ENCODE results near the gene LACTBL1. TPM values are rescaled to one million over a fixed set of nuclear protein-coding genes. Genes with fewer than 3 reads are reported as not detected.
"Not testable (repeated sequence)": the region's sequence is repeated elsewhere in the genome, so short reads cannot be mapped to it uniquely, and the experiment has no call there.

Gene LACTBL1
- total and polyA plus RNA-seq, 4 donors: not detected

- WGBS, 2 donors: 89 to 94% methylated on average over 2 of the region's 2 CpGs
- no peaks in the 10 kb centered on the region for H3K4me1 ChIP-seq (ENCODE audit: control insufficient read depth in 1 of 2, insufficient read depth in 2 of 2, low read length in 2 of 2)
- DNase-seq (no peak), ATAC-seq (ENCODE audit: low FRiP score) (no peak)
- intact Hi-C loops (cut with DNase I): no loop called here
- H3K27ac ChIP-seq (ENCODE audit: low read depth in 1 of 2, low read length in 2 of 2): no peak overlapping the region
- no peaks in the 10 kb centered on the region for H3K9me3 ChIP-seq (ENCODE audit: control insufficient read depth, low read length)
- H3K4me3 ChIP-seq (ENCODE audit: low read length in 2 of 2): no peak overlapping the region
- H3K36me3 ChIP-seq (ENCODE audit: control insufficient read depth in 1 of 2, insufficient read depth in 2 of 2, low read length in 1 of 2): no peaks in the 10 kb centered on the region
- no peaks in the 10 kb centered on the region for H3K27me3 ChIP-seq (ENCODE audit: control insufficient read depth in 1 of 2, insufficient read depth in 2 of 2, low read length in 1 of 2)
Observed at GRCh38 chr1:23008901-23009300, 36.2 kb upstream of the LACTBL1 start.

- no peak for DNase-seq
- H3K27me3 ChIP-seq (ENCODE audit: control insufficient read depth in 1 of 2, insufficient read depth in 2 of 2, low read length in 1 of 2): no peaks in the 10 kb centered on the region
- no peaks in the 10 kb centered on the region for H3K4me1 ChIP-seq (ENCODE audit: control insufficient read depth in 1 of 2, insufficient read depth in 2 of 2, low read length in 2 of 2)
- no peaks in the 10 kb centered on the region for H3K9me3 ChIP-seq (ENCODE audit: control insufficient read depth, low read length)
- no peaks in the 10 kb centered on the region for H3K36me3 ChIP-seq (ENCODE audit: control insufficient read depth in 1 of 2, insufficient read depth in 2 of 2, low read length in 1 of 2)
- intact Hi-C loops (cut with DNase I): no loop called here
- WGBS, 2 donors: 86 to 95% methylated on average over 4 of the region's 4 CpGs
- ATAC-seq (ENCODE audit: low FRiP score): no peak
- H3K4me3 ChIP-seq (ENCODE audit: low read length in 2 of 2): no peak overlapping the region
- H3K27ac ChIP-seq (ENCODE audit: low read depth in 1 of 2, low read length in 2 of 2): no peak overlapping the region
Observed at GRCh38 chr1:23007106-23007505, 34.4 kb upstream of the LACTBL1 start.

GRCh38 chr1:23004769-23005168 lies 32.1 kb upstream of the LACTBL1 start:
- ATAC-seq (ENCODE audit: low FRiP score); intact Hi-C loops (cut with DNase I); H3K36me3 ChIP-seq (ENCODE audit: control insufficient read depth in 1 of 2, insufficient read depth in 2 of 2, low read length in 1 of 2); H3K4me1 ChIP-seq (ENCODE audit: control insufficient read depth in 1 of 2, insufficient read depth in 2 of 2, low read length in 2 of 2); H3K27ac ChIP-seq (ENCODE audit: low read depth in 1 of 2, low read length in 2 of 2); H3K27me3 ChIP-seq (ENCODE audit: control insufficient read depth in 1 of 2, insufficient read depth in 2 of 2, low read length in 1 of 2); H3K4me3 ChIP-seq (ENCODE audit: low read length in 2 of 2); DNase-seq; H3K9me3 ChIP-seq (ENCODE audit: control insufficient read depth, low read length): not testable (repeated sequence)
- WGBS, 2 donors: 92 to 95% methylated on average over 3 of the region's 3 CpGs

- H3K4me1 ChIP-seq (ENCODE audit: control insufficient read depth in 1 of 2, insufficient read depth in 2 of 2, low read length in 2 of 2): no peaks in the 10 kb centered on the region
- H3K36me3 ChIP-seq (ENCODE audit: control insufficient read depth in 1 of 2, insufficient read depth in 2 of 2, low read length in 1 of 2): no peaks in the 10 kb centered on the region
- intact Hi-C loops (cut with DNase I): no loop called here
- ATAC-seq (ENCODE audit: low FRiP score) (no peak), DNase-seq (no peak)
- H3K4me3 ChIP-seq (ENCODE audit: low read length in 2 of 2): no peak overlapping the region
- no peaks in the 10 kb centered on the region for H3K27me3 ChIP-seq (ENCODE audit: control insufficient read depth in 1 of 2, insufficient read depth in 2 of 2, low read length in 1 of 2)
- no peaks in the 10 kb centered on the region for H3K9me3 ChIP-seq (ENCODE audit: control insufficient read depth, low read length)
- 85 to 89% methylated on average over 3 of the region's 3 CpGs for WGBS, 2 donors
- no peak overlapping the region for H3K27ac ChIP-seq (ENCODE audit: low read depth in 1 of 2, low read length in 2 of 2)
Observed at GRCh38 chr1:23004112-23004511, 31.4 kb upstream of the LACTBL1 start.

- ATAC-seq (ENCODE audit: low FRiP score); H3K27me3 ChIP-seq (ENCODE audit: control insufficient read depth in 1 of 2, insufficient read depth in 2 of 2, low read length in 1 of 2); H3K4me3 ChIP-seq (ENCODE audit: low read length in 2 of 2); H3K9me3 ChIP-seq (ENCODE audit: control insufficient read depth, low read length); intact Hi-C loops (cut with DNase I); DNase-seq; H3K36me3 ChIP-seq (ENCODE audit: control insufficient read depth in 1 of 2, insufficient read depth in 2 of 2, low read length in 1 of 2); H3K27ac ChIP-seq (ENCODE audit: low read depth in 1 of 2, low read length in 2 of 2); H3K4me1 ChIP-seq (ENCODE audit: control insufficient read depth in 1 of 2, insufficient read depth in 2 of 2, low read length in 2 of 2): not testable (repeated sequence)
- WGBS, 2 donors: 88% methylated on average over 7 of the region's 7 CpGs
Observed at GRCh38 chr1:23002218-23002617, 29.6 kb upstream of the LACTBL1 start.

- WGBS, 2 donors: 94 to 97% methylated on average over 3 of the region's 3 CpGs
- DNase-seq; ATAC-seq (ENCODE audit: low FRiP score); H3K4me3 ChIP-seq (ENCODE audit: low read length in 2 of 2); H3K36me3 ChIP-seq (ENCODE audit: control insufficient read depth in 1 of 2, insufficient read depth in 2 of 2, low read length in 1 of 2); intact Hi-C loops (cut with DNase I); H3K27me3 ChIP-seq (ENCODE audit: control insufficient read depth in 1 of 2, insufficient read depth in 2 of 2, low read length in 1 of 2); H3K4me1 ChIP-seq (ENCODE audit: control insufficient read depth in 1 of 2, insufficient read depth in 2 of 2, low read length in 2 of 2); H3K27ac ChIP-seq (ENCODE audit: low read depth in 1 of 2, low read length in 2 of 2); H3K9me3 ChIP-seq (ENCODE audit: control insufficient read depth, low read length): not testable (repeated sequence)
Observed at GRCh38 chr1:23000133-23000532, 27.5 kb upstream of the LACTBL1 start.

- H3K4me1 ChIP-seq (ENCODE audit: control insufficient read depth in 1 of 2, insufficient read depth in 2 of 2, low read length in 2 of 2); H3K27me3 ChIP-seq (ENCODE audit: control insufficient read depth in 1 of 2, insufficient read depth in 2 of 2, low read length in 1 of 2); H3K27ac ChIP-seq (ENCODE audit: low read depth in 1 of 2, low read length in 2 of 2); DNase-seq; H3K9me3 ChIP-seq (ENCODE audit: control insufficient read depth, low read length); H3K36me3 ChIP-seq (ENCODE audit: control insufficient read depth in 1 of 2, insufficient read depth in 2 of 2, low read length in 1 of 2); intact Hi-C loops (cut with DNase I); H3K4me3 ChIP-seq (ENCODE audit: low read length in 2 of 2); ATAC-seq (ENCODE audit: low FRiP score): not testable (repeated sequence)
- WGBS, 2 donors: 94% methylated on average over 5 of the region's 5 CpGs
Observed at GRCh38 chr1:22997528-22997927, 24.9 kb upstream of the LACTBL1 start.

- Histone ChIP-seq H3K27ac (ENCODE audit: low read depth in 1 of 2, low read length in 2 of 2) (no peak overlapping the region), H3K9me3 (ENCODE audit: control insufficient read depth, low read length) (no peaks in the 10 kb centered on the region), H3K4me3 (ENCODE audit: low read length in 2 of 2) (no peak overlapping the region), H3K4me1 (ENCODE audit: control insufficient read depth in 1 of 2, insufficient read depth in 2 of 2, low read length in 2 of 2) (no peaks in the 10 kb centered on the region), H3K27me3 (ENCODE audit: control insufficient read depth in 1 of 2, insufficient read depth in 2 of 2, low read length in 1 of 2) (no peaks in the 10 kb centered on the region), H3K36me3 (ENCODE audit: control insufficient read depth in 1 of 2, insufficient read depth in 2 of 2, low read length in 1 of 2) (no peaks in the 10 kb centered on the region)
- DNase-seq (no peak), ATAC-seq (ENCODE audit: low FRiP score) (no peak)
- intact Hi-C loops (cut with DNase I): no loop called here
Observed at GRCh38 chr1:22995774-22996173, 23.1 kb upstream of the LACTBL1 start.

- H3K4me3 ChIP-seq (ENCODE audit: low read length in 2 of 2); DNase-seq; H3K27ac ChIP-seq (ENCODE audit: low read depth in 1 of 2, low read length in 2 of 2); intact Hi-C loops (cut with DNase I); ATAC-seq (ENCODE audit: low FRiP score); H3K9me3 ChIP-seq (ENCODE audit: control insufficient read depth, low read length); H3K4me1 ChIP-seq (ENCODE audit: control insufficient read depth in 1 of 2, insufficient read depth in 2 of 2, low read length in 2 of 2); H3K36me3 ChIP-seq (ENCODE audit: control insufficient read depth in 1 of 2, insufficient read depth in 2 of 2, low read length in 1 of 2); H3K27me3 ChIP-seq (ENCODE audit: control insufficient read depth in 1 of 2, insufficient read depth in 2 of 2, low read length in 1 of 2): not testable (repeated sequence)
- WGBS, 2 donors: 85 to 88% methylated on average over 6 of the region's 6 CpGs
Observed at GRCh38 chr1:22993220-22993795, 20.6 kb upstream of the LACTBL1 start.

Measured in aorta (tissue), 5 donors.